HG03439 (cell line): ENCODE measurements around the gene TPI1.
"Not testable (repeated sequence)": the region's sequence is repeated elsewhere in the genome, so short reads cannot be mapped to it uniquely, and the experiment has no call there.

Source experiments
- ATAC-seq: cut with Tn5 transposase; IDR thresholded peaks from one replicate; pipeline ENCODE4 v1.9.1; 2021; ENCODE audit warnings: mild to moderate bottlenecking, moderate library complexity; ENCODE audit not compliant: unreplicated experiment

The TPI1 gene

GRCh38 chr12:6868211-6869048, 1.1 kb downstream of the TPI1 start:
- ATAC-seq = no peak

GRCh38 chr12:6869049-6870021, 2.0 kb downstream of the TPI1 start:
- no peak for ATAC-seq

- not testable (repeated sequence) for ATAC-seq
Observed at GRCh38 chr12:6870304-6870703, 3.0 kb downstream of the TPI1 start.

- ATAC-seq = no peak
Observed at GRCh38 chr12:6871052-6871957, 4.0 kb downstream of the TPI1 start.

GRCh38 chr12:6872073-6873048, 5.0 kb downstream of the TPI1 start:
- peak; percentile 29 for ATAC-seq

GRCh38 chr12:6873094-6874014, 6.0 kb downstream of the TPI1 start, which contains the start of gene SPSB2:
Gene SPSB2, minus strand, starts transcription at chr12:6873303. Its CDS starts 402 bp downstream, at chr12:6872901.
- peak; percentile 66 for ATAC-seq

GRCh38 chr12:6874015-6874368, 6.7 kb downstream of the TPI1 start:
- not testable (repeated sequence) for ATAC-seq

- not testable (repeated sequence) for ATAC-seq
Observed at GRCh38 chr12:6879824-6880223, 12.5 kb downstream of the TPI1 start.

- ATAC-seq = no peak
Observed at GRCh38 chr12:6883252-6883651, 15.9 kb downstream of the TPI1 start.

- no peak for ATAC-seq
Observed at GRCh38 chr12:6883683-6884082, 16.4 kb downstream of the TPI1 start.

- ATAC-seq = no peak
Observed at GRCh38 chr12:6884539-6884938, 17.2 kb downstream of the TPI1 start.

- ATAC-seq = not testable (repeated sequence)
Observed at GRCh38 chr12:6886206-6886999, 19.1 kb downstream of the TPI1 start.

GRCh38 chr12:6887460-6887859, 20.1 kb downstream of the TPI1 start:
- ATAC-seq = no peak

GRCh38 chr12:6888360-6888759, 21.0 kb downstream of the TPI1 start:
- no peak for ATAC-seq

- not testable (repeated sequence) for ATAC-seq
Observed at GRCh38 chr12:6888794-6889193, 21.5 kb downstream of the TPI1 start.

GRCh38 chr12:6889775-6890573, 22.6 kb downstream of the TPI1 start:
- ATAC-seq = not testable (repeated sequence)
